GM18909 (cell line): ENCODE measurements around the gene MAD1L1.

Experiments used
- ATAC-seq: cut with Tn5 transposase; IDR thresholded peaks from one replicate; pipeline ENCODE4 v1.9.1; 2021; ENCODE audit warnings: mild to moderate bottlenecking; ENCODE audit not compliant: unreplicated experiment, poor library complexity

Gene MAD1L1

DNA sequence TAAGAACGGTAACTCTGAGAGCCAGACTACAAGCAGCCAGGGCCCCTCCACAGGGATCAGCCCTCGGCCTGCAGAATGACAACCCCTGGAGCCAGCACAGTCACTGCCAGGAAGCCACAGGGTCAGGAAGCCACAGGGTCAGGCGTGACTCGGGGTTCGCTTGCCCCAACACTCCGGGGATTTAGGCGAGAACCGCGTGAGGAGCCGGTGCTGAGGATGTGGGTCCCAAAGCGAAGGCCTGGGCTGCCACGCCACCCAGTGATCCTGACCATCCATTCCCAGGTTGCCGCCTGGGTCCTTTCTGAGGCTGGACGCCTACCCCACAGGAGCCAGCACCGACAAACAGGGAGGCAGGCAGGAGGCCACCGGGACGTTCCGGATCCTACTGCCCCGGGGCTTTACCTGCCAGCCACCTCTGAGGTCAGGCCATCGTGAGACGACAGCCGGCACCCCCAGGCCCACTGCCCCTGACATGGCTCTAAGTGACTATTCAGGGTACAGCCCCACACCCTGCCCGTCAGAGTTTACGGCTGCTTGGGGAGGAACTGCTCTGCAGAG, 334.0 kb downstream of the MAD1L1 start:
- ATAC-seq, result no peak

DNA sequence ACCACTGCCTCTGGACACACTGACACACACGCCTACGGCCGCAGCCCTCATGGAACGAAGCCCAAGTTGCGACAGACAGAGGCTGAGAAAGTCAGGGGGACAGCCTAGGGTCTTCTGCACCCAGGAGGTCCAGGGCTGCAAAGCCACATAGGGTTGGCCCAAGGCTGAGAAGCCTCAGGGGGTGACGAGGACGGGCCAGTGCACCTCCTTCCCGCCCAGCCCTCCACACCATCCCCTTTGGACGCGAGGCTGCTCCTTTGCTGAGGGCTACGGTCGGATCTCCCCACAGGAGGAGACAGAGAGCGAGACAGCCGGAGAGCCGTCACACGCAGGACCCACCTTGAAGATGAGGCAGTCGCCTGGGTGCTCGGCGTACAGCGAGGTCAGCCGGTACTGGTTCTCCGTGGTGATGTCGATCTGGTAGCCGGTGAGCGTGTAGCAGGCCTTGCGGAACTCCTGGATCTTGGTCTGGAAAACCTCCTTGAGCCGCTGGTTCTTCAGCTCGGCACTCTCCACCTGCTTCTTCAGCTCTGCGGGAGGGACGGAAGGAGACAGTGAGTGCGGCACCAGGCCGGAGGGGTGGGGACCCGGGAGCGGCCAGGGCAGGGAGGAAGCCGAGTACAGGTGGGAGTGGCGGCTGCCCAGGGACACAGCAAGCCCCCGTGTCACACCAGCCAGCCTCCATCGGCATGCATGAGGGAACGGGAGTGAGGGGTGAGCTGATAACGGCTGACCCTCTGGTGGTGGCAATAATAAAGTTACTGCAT, 334.7 kb downstream of the MAD1L1 start:
- ATAC-seq, result no peak

DNA sequence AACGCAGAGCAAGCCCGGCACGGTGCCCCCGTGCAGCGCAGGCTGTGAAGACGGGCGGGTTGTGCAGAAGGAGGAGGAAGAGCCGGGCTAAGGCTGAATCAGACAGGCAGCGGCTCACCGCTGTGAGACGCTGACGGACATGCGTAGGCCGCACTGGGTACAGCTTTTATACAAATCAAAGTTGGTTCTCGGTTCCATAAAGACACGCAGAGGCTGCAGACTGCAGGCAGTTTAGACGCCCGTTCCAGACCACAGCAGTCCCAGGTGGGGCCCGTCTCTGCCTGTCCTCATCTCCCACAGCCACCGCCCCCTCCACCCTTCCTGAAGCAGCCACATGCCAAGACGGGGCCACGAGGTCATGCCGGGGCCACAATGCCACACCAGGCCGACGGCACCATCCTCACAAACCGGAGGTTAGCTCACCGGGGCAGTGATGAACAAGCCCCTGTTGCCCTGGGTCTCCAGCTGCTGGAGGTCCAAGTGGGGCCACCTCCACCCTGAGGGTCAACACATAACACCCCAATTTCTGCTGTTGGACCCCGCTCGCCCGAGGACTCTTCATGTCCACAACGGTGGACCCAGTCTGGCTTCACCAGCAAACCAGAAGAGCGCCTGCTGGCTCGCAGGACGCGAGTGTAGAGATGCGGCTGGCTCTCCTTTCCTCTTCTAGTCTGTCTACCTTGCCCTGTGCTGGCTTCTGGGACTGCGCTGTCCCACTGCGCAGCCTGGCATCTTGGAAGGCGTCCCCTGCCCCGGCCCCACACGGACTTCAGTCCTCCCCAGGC, 335.5 kb downstream of the MAD1L1 start:
- no peak for ATAC-seq

DNA sequence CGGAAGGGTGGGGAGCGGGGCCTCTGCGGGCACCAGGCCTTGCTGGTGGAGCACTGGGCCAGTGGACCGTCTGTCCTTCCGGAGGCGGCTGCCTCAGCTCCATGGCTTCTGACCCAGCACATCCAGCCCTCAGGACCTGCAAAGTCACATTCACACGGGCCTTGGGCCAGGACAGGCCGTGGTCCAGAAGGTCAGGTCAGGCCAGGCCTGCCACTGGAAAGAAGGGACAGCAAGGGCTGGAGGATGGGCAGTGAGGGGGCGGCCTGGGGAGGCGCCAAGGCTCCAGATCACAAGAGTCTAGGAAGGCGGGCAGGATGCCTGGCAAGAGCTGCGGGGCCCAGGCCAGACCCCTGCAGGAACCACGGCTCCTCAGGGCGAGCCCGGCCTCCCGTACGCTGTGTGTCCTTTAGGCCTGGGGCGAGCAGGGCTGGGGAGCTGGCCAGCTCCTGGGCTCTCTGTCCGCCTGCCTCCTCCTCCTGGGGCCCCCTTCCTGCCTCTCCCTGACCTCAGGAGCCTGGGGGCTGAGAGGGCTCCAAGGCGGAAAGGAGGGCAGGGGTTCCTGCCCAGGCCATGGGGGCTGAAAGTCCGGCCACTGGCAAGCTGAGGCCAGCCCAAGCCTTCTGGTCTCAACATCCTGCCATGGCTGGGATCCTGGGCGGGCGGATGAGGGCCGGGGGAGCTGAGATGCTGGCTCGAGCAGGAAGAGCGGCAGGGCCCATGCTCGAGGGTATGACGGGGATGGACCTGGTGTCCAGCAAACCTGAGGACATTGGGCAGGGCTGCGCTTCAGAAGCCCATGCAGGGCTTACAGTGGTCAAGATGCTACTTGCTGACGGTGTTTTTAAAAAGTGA, 336.9 kb downstream of the MAD1L1 start:
- ATAC-seq, result no peak

DNA sequence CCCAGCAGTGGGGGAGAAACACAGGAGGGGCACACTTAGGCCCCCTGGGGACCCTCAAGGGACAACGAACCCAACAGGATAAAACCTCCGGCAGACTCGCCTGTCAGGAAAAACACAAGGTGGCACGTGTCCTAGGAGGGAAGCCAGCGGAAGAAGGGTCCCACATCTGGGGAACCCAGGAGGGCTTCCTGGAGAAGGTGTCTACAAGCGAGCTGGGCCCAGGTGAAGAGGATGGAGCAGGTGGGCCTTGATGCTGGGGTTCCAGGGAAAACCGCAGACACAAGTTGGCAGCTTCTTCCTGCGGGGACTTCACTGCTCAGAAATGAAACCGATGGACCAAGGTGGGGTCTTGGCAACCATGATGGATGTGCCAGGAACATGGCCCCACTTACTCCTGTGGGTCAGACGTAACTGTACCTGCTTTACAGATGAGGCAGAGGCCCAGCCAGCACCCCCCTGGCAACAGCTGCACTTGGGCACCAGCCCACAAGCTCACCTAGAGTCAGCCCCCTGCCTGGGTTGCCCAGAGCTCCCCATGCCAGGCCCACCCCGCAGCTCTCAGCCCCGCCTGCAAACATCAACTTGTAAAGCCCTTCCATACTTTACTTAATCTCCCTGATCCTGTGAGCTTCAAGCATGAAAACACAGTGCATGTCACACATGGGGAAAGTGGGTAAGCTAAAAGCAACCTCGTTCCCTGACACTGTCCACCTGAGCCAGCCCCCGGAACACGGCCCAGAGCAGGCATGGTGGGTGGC, 337.7 kb downstream of the MAD1L1 start:
- no peak for ATAC-seq

DNA sequence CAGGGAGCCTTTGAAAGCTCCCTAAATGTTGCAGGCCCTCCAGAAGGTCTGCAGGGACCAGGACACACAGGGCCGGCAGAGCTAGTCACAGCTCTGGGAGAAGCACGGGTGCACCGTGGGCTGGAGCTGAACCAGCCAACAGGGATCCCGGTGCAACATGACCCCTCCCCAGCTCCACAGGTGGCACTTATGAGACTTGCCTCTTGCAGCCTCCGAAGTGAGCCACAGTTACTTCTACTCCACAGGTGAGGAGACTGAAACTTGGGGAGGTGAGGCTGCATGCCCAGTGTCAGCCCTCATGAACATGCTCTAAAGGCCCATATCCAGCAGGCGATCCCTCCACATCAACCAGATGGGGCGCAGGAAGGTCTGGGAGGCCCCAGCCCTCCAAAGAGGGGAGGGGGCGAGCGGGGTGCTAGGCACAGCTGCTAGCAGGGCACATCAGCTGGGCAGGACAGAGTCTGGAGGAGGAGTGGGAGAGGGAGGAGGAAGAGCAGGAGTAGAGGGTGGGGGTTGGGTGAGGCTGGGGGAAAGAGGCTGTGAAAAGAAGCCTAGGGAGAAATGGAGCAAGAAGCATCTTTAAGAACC, 338.3 kb downstream of the MAD1L1 start:
- ATAC-seq, result no peak

DNA sequence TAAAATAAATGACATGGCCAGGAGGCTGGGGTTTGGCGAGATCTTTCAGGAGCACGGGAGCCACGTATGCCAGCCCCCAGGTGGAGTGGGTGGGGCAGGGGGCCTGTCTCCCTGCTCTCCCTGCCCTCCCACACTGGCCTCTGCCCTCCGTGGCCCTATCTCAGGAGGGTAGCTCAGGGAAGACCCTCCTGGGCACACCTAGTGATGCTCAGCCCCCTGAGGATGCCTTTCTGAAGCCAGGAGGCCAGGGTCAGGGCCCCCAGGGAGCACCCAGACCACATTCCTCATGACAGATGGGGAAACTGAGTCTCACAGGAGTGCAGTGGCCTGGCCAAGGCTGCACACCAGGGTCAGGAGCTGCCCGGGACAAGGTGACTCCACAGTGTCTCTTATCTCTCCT, 339.3 kb downstream of the MAD1L1 start:
- no peak for ATAC-seq

DNA sequence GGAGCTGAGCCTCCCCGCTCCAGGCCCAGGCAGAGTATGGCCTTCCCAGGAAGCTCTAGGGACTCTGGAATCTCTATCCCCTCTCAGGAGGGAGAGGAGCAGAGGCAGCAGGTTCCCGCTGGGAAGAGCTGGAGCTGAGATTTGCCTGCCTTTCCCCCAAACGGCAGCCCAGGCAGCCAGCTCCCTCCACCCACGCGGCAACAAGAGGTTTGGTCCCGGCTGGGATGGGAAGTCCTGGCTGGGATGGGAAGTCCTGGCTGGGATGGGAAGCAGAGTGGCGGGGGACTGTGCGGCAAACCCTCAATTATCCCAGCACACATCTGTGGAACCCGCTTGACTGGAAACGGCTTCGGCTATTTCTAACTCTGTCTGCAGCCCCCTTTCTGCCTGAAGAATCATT, 339.7 kb downstream of the MAD1L1 start:
- no peak for ATAC-seq

DNA sequence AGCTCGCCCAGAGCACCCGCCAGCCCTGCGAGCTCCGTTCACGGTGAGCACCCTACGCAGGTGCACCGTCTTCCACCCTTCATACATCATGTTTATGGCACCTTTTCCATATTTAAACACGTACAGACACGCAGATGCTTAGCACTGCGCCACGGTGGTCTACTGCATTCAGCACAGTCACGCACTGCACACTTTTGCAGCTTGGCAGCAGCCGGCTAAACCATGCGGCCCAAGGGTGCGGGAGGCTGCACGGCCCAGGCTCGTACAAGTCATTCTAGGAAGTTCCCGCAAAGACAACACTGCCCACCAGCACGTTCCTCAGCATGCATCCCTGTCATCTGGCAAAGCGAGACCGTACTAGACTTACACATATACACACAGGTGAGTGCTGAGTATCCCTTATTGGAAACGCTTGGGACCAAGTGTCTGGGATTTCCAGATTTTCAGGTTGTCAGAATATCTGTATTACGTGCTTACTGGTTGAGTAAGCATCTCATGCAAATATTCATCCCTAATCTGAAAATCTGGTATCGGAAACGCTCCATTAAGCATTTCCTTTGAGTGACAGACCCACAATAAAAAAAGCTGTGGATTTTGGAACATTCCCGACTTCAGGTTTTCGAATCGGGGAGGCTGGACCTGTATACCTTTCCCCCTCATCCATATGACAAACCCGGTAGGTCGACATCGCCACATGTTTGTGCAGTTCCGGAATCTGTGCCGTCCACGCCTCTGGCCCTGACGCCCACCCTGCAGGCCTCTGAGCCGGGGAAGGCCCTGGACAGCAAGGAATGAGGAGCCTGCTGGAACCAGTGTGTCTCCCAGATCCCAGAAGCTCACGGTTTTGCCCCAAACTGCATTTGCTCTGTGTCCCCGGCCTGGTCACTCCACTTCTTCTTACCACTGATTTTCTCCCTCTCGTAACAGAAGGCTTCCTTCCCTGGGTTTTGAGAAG, 340.5 kb downstream of the MAD1L1 start:
- no peak for ATAC-seq

DNA sequence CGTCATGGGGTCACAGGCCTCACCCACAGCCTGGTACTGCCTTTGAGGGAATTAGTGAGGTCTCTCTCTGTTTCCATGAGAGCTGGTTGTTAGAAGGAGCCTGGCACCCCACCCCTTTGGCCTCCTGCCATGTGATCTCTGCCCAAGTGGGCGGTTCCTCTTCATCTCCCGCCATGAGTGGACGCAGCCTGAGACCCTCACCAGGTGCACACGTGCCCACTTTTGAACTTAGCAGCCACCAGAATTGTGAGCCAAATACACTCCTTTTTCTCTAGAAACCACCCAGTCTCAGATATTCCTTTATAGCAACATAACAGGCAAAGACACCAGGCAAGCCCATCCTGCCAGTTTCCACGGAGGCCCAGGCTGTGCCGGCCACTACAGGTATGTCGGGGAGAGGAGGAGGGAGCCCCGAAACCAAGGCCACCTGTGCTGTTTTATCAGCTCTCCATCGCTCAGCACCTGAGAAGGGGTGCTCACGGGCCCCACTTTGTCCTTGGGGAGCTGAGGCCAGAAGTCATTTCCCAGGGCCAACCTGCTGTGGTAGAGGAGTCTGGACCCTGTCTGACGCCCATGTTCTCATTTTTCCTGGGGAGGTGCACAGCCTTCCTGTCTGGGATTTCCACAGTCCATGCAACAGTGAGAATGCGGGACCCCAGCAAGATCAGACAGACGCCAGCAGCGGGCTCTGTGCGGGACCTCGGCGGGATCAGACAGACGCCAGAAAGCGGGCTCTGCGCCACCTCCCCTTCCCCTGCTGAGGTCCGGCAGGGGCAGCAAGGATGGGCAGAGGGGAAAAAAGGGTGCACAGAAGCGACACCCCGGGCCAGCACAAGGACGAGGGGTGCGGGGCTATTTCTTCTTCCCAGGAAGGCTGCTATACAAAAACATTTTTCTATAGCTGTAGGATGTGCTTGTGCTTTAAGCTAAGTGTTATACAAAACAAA, 342.2 kb downstream of the MAD1L1 start:
- ATAC-seq, result no peak

DNA sequence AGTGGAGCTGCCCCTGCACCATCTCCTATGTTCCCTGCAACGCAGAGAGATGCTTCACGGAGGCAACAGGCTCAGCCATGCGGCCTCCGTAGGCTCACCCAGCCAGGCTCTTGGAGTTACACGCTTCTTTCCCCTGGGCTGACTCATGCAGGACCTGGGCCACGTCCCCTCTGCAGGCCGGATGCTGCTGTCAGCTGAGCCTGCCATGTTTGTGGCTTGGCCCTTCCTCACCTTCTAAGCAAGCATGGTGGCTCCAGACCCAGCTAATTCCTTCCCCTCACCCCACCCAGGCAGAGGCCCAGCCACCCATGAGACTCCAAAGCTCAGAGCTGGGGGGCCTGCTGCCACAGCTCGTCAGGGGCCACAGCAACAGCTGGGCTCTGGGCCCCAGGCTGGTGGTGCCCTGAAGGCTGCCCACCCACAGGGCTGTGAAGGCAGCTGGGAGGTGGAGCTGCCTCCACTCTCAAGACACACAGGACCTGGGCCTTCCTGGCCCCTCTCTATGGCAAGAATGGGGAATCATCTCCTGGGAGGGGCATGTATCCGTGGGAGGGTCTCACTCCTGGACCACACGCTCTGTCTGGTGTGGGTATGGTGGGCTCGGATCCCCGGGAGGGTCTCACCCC, 343.1 kb downstream of the MAD1L1 start:
- ATAC-seq, result no peak

DNA sequence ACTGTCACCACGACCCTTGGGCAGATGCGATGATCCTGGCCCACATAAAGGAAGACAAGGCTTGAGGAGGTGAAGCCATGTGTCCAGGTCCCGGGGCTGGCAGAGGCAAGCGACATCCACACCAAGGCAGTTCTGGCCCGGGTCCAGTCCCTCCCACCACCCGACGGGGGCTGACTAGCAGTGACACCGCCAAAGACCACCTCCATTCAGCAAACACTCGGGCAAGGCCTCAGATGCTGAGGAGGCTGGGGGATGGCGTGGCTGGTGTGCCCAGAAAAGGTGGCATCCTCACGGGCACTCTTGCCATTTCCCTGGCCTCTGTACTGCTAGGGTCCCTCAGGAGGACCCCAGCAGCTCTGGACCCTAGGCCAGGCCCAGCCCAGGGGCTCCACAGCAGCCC, 343.7 kb downstream of the MAD1L1 start:
- ATAC-seq, result no peak

DNA sequence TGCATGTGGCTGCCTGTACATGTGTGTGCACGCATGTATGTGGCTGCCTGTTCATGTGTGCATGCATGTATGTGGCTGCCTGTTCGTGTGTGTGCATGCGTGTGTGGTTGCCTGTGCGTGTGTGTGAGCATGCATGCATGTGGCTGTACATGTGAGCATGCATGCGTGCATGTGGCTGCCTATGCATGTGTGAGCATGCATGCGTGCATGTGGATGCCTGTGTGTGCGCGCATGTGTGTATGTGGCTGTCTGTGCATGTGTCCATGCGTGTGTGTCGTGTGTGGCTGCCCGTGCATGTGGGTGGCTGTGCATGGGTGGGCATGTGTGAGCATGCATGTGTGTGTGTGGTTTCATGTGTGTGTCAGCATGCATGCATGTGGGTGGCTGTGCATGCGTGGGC, 344.3 kb downstream of the MAD1L1 start:
- ATAC-seq, result no peak

DNA sequence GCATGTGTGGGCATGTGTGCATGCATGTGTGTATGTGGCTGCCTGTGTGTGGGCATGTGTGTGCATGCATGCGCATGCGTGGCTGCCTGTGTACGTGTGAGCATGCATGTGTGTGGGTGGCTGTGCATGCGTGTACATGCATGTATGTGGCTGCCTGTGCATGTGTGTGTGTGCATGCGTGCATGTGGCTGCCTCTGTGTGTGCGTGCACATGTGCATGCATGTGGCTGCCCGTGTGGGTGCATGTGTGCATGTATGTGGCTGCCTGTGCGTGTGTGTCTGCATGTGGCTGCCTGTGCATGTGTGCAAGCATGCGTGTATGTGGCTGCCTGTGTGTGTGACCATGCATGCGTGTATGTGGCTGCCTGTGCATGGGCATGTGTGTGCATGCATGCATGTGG, 345.5 kb downstream of the MAD1L1 start:
- ATAC-seq, result no peak

DNA sequence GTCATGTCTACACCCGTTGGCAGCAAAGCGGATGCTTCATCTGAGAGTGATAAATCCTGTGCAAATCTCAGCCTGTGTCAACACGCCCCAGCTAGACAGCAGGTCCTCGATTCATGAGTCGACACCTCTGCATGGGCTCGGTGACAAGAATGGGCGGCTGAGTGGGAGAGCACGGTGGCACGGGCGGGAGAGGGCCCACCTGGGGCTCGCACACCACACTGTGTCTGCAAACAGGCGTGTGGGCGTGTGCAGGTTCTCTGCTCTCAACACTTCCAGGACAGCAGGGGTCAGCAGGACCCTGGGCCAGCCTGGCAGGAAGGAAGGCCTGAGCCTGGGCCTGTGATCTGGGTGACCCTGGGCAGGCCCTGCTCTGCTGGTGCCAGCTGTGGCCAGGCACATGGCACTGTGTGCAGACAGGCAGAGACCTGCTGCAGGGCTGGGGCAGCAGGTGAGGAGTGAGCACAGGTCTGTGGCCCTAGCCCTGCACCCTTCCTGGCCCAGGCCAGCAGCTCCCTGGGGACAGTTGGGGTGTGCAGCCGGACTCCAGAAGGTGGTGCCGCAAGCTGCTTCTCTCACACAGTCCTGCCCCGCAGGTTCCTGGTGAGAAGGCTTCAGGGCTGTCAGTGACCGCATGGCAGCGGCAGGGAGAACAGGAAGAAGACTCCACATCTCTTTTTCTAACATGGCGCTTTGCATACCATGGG, 346.2 kb downstream of the MAD1L1 start:
- no peak for ATAC-seq

DNA sequence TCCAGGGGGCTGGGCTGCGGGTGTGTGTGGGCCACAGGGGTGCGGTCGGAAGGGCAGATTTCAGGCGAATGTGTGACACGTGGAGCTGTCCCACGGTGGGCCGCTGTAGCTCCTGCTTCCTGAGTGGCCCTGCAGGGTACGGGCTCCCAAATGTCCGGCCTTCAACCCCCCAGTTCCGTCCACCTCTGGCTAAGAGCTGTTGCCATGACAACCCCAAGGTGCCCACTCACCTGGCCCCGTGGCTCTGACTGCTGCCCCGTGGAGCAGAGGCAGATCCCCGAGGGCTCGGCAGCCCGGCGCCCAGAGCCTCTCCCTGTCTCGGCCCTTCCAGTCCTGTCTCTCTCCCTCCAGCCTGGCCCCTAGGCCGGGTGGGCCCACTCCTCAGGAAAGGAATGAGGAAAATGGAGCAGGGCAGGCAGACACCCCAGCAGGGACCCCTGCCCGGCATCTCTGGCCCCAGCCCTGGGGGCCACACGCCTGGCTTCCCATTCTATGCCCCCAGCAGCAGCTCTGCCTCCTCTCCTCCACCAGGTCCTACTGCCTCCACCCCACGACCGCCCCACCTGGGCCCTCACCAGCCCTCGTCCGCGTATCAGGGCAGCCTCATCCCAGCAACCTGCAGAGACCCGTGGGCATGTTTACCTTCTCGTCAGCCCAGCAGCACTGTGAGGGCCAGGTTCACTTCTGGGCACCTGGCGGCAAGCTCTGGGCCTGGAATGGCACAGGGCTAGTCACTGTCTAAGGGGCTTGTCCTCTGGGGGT, 347.1 kb downstream of the MAD1L1 start:
- no peak for ATAC-seq
